Neural cell (in vitro differentiated cells): ENCODE measurements around the gene GATAD2A. TPM values are rescaled to one million over a fixed set of nuclear protein-coding genes. Genes with fewer than 3 reads are reported as not detected.

Source experiments
- H2AFZ ChIP-seq: fragments of 200-600, 300-800 bp; sonication (generic), shearing (Covaris generic); 2 replicates; pipeline ENCODE4 v1.6.0; 2014; ENCODE audit warnings: low read depth, mild to moderate bottlenecking, antibody characterized with exemption, low read length, moderate library complexity
- H3F3A ChIP-seq: fragments of 200-600 bp; shearing (Covaris generic); 2 replicates; pipeline ENCODE4 v1.6.1; 2016; ENCODE audit warnings: mild to moderate bottlenecking, moderate library complexity, mixed read lengths, antibody characterized with exemption, low read length; ENCODE audit not compliant: insufficient read depth, poor library complexity, severe bottlenecking
- H3K27ac ChIP-seq: fragments of 200-600, 300-800 bp; sonication (generic), shearing (Covaris generic); 2 replicates; pipeline ENCODE4 v1.5.1; 2014; ENCODE audit warnings: mild to moderate bottlenecking, low read length, moderate library complexity
- H3K27me3 ChIP-seq: fragments of 300-800, 200-600 bp; sonication (generic), shearing (Covaris generic); 2 replicates; pipeline ENCODE4 v1.6.0; 2014; ENCODE audit warnings: mild to moderate bottlenecking, low read depth, low read length, moderate library complexity; ENCODE audit not compliant: insufficient read depth
- H3K36me3 ChIP-seq: fragments of 300-800, 200-600 bp; sonication (generic), shearing (Covaris generic); 2 replicates; pipeline ENCODE4 v1.5.1; 2014; ENCODE audit warnings: mild to moderate bottlenecking, antibody characterized with exemption, low read length, moderate library complexity; ENCODE audit not compliant: insufficient read depth
- H3K4me2 ChIP-seq: fragments of 300-800, 200-600 bp; sonication (generic), shearing (Covaris generic); 2 replicates; pipeline ENCODE4 v1.6.0; 2014; ENCODE audit warnings: mild to moderate bottlenecking, low read length
- H3K4me3 ChIP-seq: fragments of 300-800, 200-600 bp; sonication (generic), shearing (Covaris generic); 2 replicates; pipeline ENCODE4 v1.5.1; 2014; ENCODE audit warnings: mild to moderate bottlenecking, low read length, moderate library complexity
- H3K79me2 ChIP-seq: fragments of 200-600 bp; shearing (Covaris generic); replicated peaks from 2 replicates; pipeline ENCODE4 v1.6.0; 2014; ENCODE audit warnings: mild to moderate bottlenecking, low read length, moderate library complexity; ENCODE audit not compliant: insufficient read depth
- H3K9ac ChIP-seq: fragments of 300-800, 200-600 bp; sonication (generic), shearing (Covaris generic); 2 replicates; pipeline ENCODE4 v1.6.1; 2016; ENCODE audit warnings: mild to moderate bottlenecking, low read length, mixed read lengths
- H3K9me2 ChIP-seq: fragments of 200-600 bp; shearing (Covaris generic); 2 replicates; pipeline ENCODE4 v1.6.1; 2016; ENCODE audit warnings: mild to moderate bottlenecking, low read length, mixed read lengths; ENCODE audit not compliant: insufficient read depth
- H3K9me3 ChIP-seq: fragments of 200-600, 300-800 bp; sonication (generic), shearing (Covaris generic); 2 replicates; pipeline ENCODE4 v1.6.1; 2016; ENCODE audit warnings: mild to moderate bottlenecking, mixed run types, low read length, moderate library complexity, mixed read lengths
- H4K20me1 ChIP-seq: fragments of 200-600 bp; shearing (Covaris generic); 2 replicates; pipeline ENCODE4 v1.6.1; 2016; ENCODE audit warnings: mild to moderate bottlenecking, mixed run types; ENCODE audit not compliant: insufficient read depth
- EP300 ChIP-seq: fragments of 450-650 bp; conservative IDR thresholded peaks from 2 replicates; pipeline ENCODE4 v1.6.1; 2014; ENCODE audit warnings: antibody characterized with exemption, mild to moderate bottlenecking, moderate library complexity; ENCODE audit not compliant: poor library complexity, severe bottlenecking
- EZH2 ChIP-seq: fragments of 200-600, 300-800 bp; shearing (Covaris generic), sonication (generic); IDR thresholded peaks from 2 replicates; pipeline ENCODE4 v1.6.1; 2014; ENCODE audit warnings: antibody characterized with exemption, low read length, borderline replicate concordance, mild to moderate bottlenecking; ENCODE audit not compliant: insufficient read depth, poor library complexity, severe bottlenecking
- MXI1 ChIP-seq: fragments of 450-650 bp; conservative IDR thresholded peaks from 2 replicates; pipeline ENCODE4 v1.6.1; 2014; ENCODE audit warnings: antibody characterized with exemption, mild to moderate bottlenecking; ENCODE audit not compliant: poor library complexity, severe bottlenecking
- POLR2AphosphoS5 ChIP-seq: IDR thresholded peaks from 2 replicates; pipeline ENCODE4 v1.6.1; 2012
- RAD21 ChIP-seq: fragments of 450-650 bp; conservative IDR thresholded peaks from 2 replicates; pipeline ENCODE4 v1.6.1; 2014; ENCODE audit warnings: antibody characterized with exemption, mild to moderate bottlenecking, moderate library complexity
- SMC3 ChIP-seq: fragments of 450-650 bp; conservative IDR thresholded peaks from 2 replicates; pipeline ENCODE4 v1.6.1; 2014; ENCODE audit warnings: antibody characterized with exemption, mild to moderate bottlenecking, moderate library complexity; ENCODE audit not compliant: poor library complexity
- TAF1 ChIP-seq: IDR thresholded peaks from 2 replicates; pipeline ENCODE4 v1.6.1; 2012; ENCODE audit warnings: low read depth
- polyA plus RNA-seq: library from polyadenylated mRNA; depleted of rRNA; stranded (reverse); fragments of >200 nt; gene quantifications from 2 replicates; pipeline ENCODE4 v1.2.3, GENCODE V29; 2014
- TF ChIP-seq, protein P1 (sequence below): fragments of 450-650 bp; IDR thresholded peaks from 2 replicates; pipeline ENCODE4 v1.5.1; 2014; ENCODE audit warnings: antibody characterized with exemption, mild to moderate bottlenecking, moderate library complexity; ENCODE audit not compliant: poor library complexity, severe bottlenecking
- TF ChIP-seq, protein P2 (sequence below): IDR thresholded peaks from 2 replicates; pipeline ENCODE4 v1.6.1; 2012; ENCODE audit warnings: borderline replicate concordance

GATAD2A gene
- polyA plus RNA-seq, 1 donor from 2014 or later, result 13.9 TPM

DNA sequence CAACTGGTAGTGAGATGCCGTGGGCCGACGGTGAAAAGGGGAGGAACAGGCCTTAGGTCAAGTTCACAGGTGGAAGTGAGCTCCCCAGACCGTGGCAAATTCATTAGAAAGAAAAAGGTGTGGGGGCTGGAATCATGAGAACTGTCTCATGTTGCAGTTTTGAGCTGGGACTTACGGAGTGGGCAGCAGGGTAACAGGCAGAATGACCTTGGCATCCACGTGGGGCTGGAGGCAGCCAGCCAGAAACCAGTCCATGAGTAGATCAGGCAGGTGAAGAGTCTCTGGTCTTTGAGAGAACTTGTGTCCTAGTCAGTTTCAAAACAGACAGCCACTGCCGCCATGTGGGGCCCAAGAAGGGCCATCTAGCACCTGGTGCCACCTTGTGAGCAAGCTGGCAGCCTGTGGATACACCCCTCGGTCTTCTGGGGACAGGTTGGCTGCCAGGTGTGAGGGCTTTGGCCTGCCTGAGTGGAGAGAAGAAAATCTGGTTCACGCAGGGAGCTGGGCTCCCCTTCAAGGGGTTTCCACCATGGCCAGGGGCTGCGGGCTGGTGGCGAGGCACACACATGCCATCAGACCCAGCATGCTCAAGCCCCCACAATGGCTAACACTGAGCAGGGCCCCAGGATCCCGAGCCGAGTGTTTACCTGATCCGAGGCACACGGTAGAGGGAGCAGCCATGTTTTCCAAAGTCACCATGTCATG is 86.0 kb downstream of the GATAD2A start:
- Histone ChIP-seq H3K4me3 (no peak overlapping the region), H3K4me2 (no peak overlapping the region), H3K27me3 (no peaks in the 10 kb centered on the region), H4K20me1 (no peaks in the 10 kb centered on the region), H2AFZ (no peak overlapping the region), H3K9me2 (no peaks in the 10 kb centered on the region), H3K79me2 (no peaks in the 10 kb centered on the region), H3K27ac (no peak overlapping the region), H3K36me3 (no peaks in the 10 kb centered on the region), H3K9ac (no peak overlapping the region), H3F3A (no peaks in the 10 kb centered on the region), H3K9me3 (no peaks in the 10 kb centered on the region)
- TF ChIP-seq, protein P1, sequence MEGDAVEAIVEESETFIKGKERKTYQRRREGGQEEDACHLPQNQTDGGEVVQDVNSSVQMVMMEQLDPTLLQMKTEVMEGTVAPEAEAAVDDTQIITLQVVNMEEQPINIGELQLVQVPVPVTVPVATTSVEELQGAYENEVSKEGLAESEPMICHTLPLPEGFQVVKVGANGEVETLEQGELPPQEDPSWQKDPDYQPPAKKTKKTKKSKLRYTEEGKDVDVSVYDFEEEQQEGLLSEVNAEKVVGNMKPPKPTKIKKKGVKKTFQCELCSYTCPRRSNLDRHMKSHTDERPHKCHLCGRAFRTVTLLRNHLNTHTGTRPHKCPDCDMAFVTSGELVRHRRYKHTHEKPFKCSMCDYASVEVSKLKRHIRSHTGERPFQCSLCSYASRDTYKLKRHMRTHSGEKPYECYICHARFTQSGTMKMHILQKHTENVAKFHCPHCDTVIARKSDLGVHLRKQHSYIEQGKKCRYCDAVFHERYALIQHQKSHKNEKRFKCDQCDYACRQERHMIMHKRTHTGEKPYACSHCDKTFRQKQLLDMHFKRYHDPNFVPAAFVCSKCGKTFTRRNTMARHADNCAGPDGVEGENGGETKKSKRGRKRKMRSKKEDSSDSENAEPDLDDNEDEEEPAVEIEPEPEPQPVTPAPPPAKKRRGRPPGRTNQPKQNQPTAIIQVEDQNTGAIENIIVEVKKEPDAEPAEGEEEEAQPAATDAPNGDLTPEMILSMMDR, result no peak
- TF ChIP-seq RAD21 (no peak), POLR2AphosphoS5 (no peak), EP300 (no peak), TAF1 (no peak), EZH2 (no peak), MXI1 (no peak), SMC3 (no peak)
- TF ChIP-seq, protein P2, sequence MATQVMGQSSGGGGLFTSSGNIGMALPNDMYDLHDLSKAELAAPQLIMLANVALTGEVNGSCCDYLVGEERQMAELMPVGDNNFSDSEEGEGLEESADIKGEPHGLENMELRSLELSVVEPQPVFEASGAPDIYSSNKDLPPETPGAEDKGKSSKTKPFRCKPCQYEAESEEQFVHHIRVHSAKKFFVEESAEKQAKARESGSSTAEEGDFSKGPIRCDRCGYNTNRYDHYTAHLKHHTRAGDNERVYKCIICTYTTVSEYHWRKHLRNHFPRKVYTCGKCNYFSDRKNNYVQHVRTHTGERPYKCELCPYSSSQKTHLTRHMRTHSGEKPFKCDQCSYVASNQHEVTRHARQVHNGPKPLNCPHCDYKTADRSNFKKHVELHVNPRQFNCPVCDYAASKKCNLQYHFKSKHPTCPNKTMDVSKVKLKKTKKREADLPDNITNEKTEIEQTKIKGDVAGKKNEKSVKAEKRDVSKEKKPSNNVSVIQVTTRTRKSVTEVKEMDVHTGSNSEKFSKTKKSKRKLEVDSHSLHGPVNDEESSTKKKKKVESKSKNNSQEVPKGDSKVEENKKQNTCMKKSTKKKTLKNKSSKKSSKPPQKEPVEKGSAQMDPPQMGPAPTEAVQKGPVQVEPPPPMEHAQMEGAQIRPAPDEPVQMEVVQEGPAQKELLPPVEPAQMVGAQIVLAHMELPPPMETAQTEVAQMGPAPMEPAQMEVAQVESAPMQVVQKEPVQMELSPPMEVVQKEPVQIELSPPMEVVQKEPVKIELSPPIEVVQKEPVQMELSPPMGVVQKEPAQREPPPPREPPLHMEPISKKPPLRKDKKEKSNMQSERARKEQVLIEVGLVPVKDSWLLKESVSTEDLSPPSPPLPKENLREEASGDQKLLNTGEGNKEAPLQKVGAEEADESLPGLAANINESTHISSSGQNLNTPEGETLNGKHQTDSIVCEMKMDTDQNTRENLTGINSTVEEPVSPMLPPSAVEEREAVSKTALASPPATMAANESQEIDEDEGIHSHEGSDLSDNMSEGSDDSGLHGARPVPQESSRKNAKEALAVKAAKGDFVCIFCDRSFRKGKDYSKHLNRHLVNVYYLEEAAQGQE, result no peak

GRCh38 chr19:19492026-19492610 is 86.6 kb downstream of the GATAD2A start:
- no peaks in the 10 kb centered on the region for H3K9me3 ChIP-seq
- no peak overlapping the region for H3K27ac ChIP-seq
- H3K9me2 ChIP-seq, result no peaks in the 10 kb centered on the region
- H3K79me2 ChIP-seq, result no peaks in the 10 kb centered on the region
- no peak overlapping the region for H2AFZ ChIP-seq
- no peaks in the 10 kb centered on the region for H3K27me3 ChIP-seq
- no peaks in the 10 kb centered on the region for H3K36me3 ChIP-seq
- H4K20me1 ChIP-seq, result no peaks in the 10 kb centered on the region
- no peak overlapping the region for H3K9ac ChIP-seq
- H3K4me2 ChIP-seq, result no peak overlapping the region
- no peaks in the 10 kb centered on the region for H3F3A ChIP-seq
- no peak for TF ChIP-seq SMC3
- no peak for TF ChIP-seq POLR2AphosphoS5
- H3K4me3 ChIP-seq, result no peak overlapping the region
